ENCODE results near the gene PPIL6.
"Not testable (repeated sequence)": the region's sequence is repeated elsewhere in the genome, so short reads cannot be mapped to it uniquely, and the experiment has no call there.

Gene PPIL6

GRCh38 chr6:109466212-109466923 lies 25.9 kb upstream of the PPIL6 start:
- DNase-seq (ENCODE audit: low read depth), result no peak

- no peak for DNase-seq (ENCODE audit: low read depth)
Observed at GRCh38 chr6:109465772-109466171, 25.3 kb upstream of the PPIL6 start.

- no peak for DNase-seq (ENCODE audit: low read depth)
Observed at GRCh38 chr6:109461733-109462526, 21.5 kb upstream of the PPIL6 start.

GRCh38 chr6:109461205-109461604 lies 20.8 kb upstream of the PPIL6 start:
- DNase-seq (ENCODE audit: low read depth), result not testable (repeated sequence)

GRCh38 chr6:109460161-109460829 lies 19.9 kb upstream of the PPIL6 start:
- no peak for DNase-seq (ENCODE audit: low read depth)

- no peak for DNase-seq (ENCODE audit: low read depth)
Observed at GRCh38 chr6:109458774-109459531, 18.5 kb upstream of the PPIL6 start.

GRCh38 chr6:109457562-109457996 lies 17.2 kb upstream of the PPIL6 start:
- DNase-seq (ENCODE audit: low read depth), result no peak

- no peak for DNase-seq (ENCODE audit: low read depth)
Observed at GRCh38 chr6:109456710-109457561, 16.5 kb upstream of the PPIL6 start.

- DNase-seq (ENCODE audit: low read depth), result no peak
Observed at GRCh38 chr6:109456111-109456583, 15.7 kb upstream of the PPIL6 start.

- peak; percentile 57 for DNase-seq (ENCODE audit: low read depth)
Observed at GRCh38 chr6:109455437-109456110, 15.1 kb upstream of the PPIL6 start, which contains the start of gene MICAL1. TSS of gene MICAL1 (minus strand) at chr6:109455772. CDS start at chr6:109454196, 1,576 bp downstream.

GRCh38 chr6:109454496-109455436 lies 14.3 kb upstream of the PPIL6 start:
- peak; percentile 55 for DNase-seq (ENCODE audit: low read depth)

- DNase-seq (ENCODE audit: low read depth), result no peak
Observed at GRCh38 chr6:109453594-109454495, 13.4 kb upstream of the PPIL6 start.

- DNase-seq (ENCODE audit: low read depth), result no peak
Observed at GRCh38 chr6:109453156-109453555, 12.7 kb upstream of the PPIL6 start.

- no peak for DNase-seq (ENCODE audit: low read depth)
Observed at GRCh38 chr6:109452181-109452580, 11.8 kb upstream of the PPIL6 start.

GRCh38 chr6:109451376-109451775 lies 10.9 kb upstream of the PPIL6 start:
- no peak for DNase-seq (ENCODE audit: low read depth)

GRCh38 chr6:109450801-109451200 lies 10.4 kb upstream of the PPIL6 start:
- no peak for DNase-seq (ENCODE audit: low read depth)

- DNase-seq (ENCODE audit: low read depth), result no peak
Observed at GRCh38 chr6:109449795-109450673, 9.6 kb upstream of the PPIL6 start.
